SK-N-SH treated with all-trans-retinoic acid at 6 μM for 48 hours (cell line): ENCODE data around the gene SLC22A23.

Experiments
- ATAC-seq: fragments of 200-7000 bp; cut with Tn5 transposase; 3 replicates; pipeline ENCODE4 v1.9.1; 2020; ENCODE audit warnings: mild to moderate bottlenecking, moderate library complexity
- ARNTL ChIP-seq: fragments of 450-650 bp; formaldehyde crosslinking; IDR thresholded peaks from 2 replicates; pipeline ENCODE4 v1.5.0; 2020; ENCODE audit warnings: low read depth, mild to moderate bottlenecking, moderate library complexity, borderline replicate concordance
- BACH2 ChIP-seq: fragments of 250-450 bp; sonication (Bioruptor Pico); IDR thresholded peaks from 2 replicates; pipeline ENCODE4 v1.9.0; 2021; ENCODE audit warnings: mild to moderate bottlenecking, borderline replicate concordance
- CSDC2 ChIP-seq: fragments of 250-450 bp; sonication (Bioruptor Pico); IDR thresholded peaks from 2 replicates; pipeline ENCODE4 v1.5.0; 2020; ENCODE audit warnings: mild to moderate bottlenecking, moderate library complexity
- CSRNP3 ChIP-seq: fragments of 250-450 bp; sonication (Bioruptor Pico); IDR thresholded peaks from 2 replicates; pipeline ENCODE4 v1.5.1; 2021; ENCODE audit warnings: mild to moderate bottlenecking, moderate library complexity
- ESRRG ChIP-seq: fragments of 250-450 bp; sonication (Bioruptor Pico); IDR thresholded peaks from 2 replicates; pipeline ENCODE4 v1.6.1; 2021; ENCODE audit warnings: mild to moderate bottlenecking
- GLIS3 ChIP-seq: fragments of 250-450 bp; sonication (Bioruptor Pico); IDR thresholded peaks from 2 replicates; pipeline ENCODE4 v1.5.0; 2020; ENCODE audit warnings: mild to moderate bottlenecking, moderate library complexity
- ISL1 ChIP-seq: fragments of 250-450 bp; sonication (Bioruptor Pico); IDR thresholded peaks from 2 replicates; pipeline ENCODE4 v2.1.2; 2022; ENCODE audit warnings: mild to moderate bottlenecking, moderate library complexity
- OSR1 ChIP-seq: fragments of 250-450 bp; sonication (Bioruptor Pico); IDR thresholded peaks from 2 replicates; pipeline ENCODE4 v1.8.0; 2022; ENCODE audit warnings: moderate library complexity, mild to moderate bottlenecking, inconsistent platforms
- PPARA ChIP-seq: fragments of 250-450 bp; sonication (Bioruptor Pico); IDR thresholded peaks from 2 replicates; pipeline ENCODE4 v1.5.0; 2020; ENCODE audit warnings: mild to moderate bottlenecking, borderline replicate concordance
- SNAI2 ChIP-seq: fragments of 250-450 bp; sonication (Bioruptor Pico); IDR thresholded peaks from 2 replicates; pipeline ENCODE4 v1.5.0; 2020; ENCODE audit warnings: mild to moderate bottlenecking, moderate library complexity
- TCF4 ChIP-seq: fragments of 250-450 bp; sonication (Bioruptor Pico); IDR thresholded peaks from 2 replicates; pipeline ENCODE4 v1.8.0; 2021; ENCODE audit warnings: mild to moderate bottlenecking, moderate library complexity, borderline replicate concordance
- TOX ChIP-seq: fragments of 250-450 bp; sonication (Bioruptor Pico); IDR thresholded peaks from 2 replicates; pipeline ENCODE4 v1.8.0; 2021; ENCODE audit warnings: mild to moderate bottlenecking, moderate library complexity, borderline replicate concordance
- TSHZ2 ChIP-seq: fragments of 250-450 bp; sonication (Bioruptor Pico); IDR thresholded peaks from 2 replicates; pipeline ENCODE4 v1.5.0; 2020; ENCODE audit warnings: mild to moderate bottlenecking, moderate library complexity
- ZFP3 ChIP-seq: fragments of 250-450 bp; sonication (Bioruptor Pico); IDR thresholded peaks from 2 replicates; pipeline ENCODE4 v1.5.0; 2020; ENCODE audit warnings: mild to moderate bottlenecking, moderate library complexity
- ZFP30 ChIP-seq: fragments of 450-650 bp; formaldehyde crosslinking; IDR thresholded peaks from 2 replicates; pipeline ENCODE4 v1.5.0; 2022; ENCODE audit warnings: mild to moderate bottlenecking, moderate library complexity
- ZNF565 ChIP-seq: fragments of 450-650 bp; formaldehyde crosslinking; conservative IDR thresholded peaks from 2 replicates; pipeline ENCODE4 v1.5.0; 2020; ENCODE audit warnings: low read depth, mild to moderate bottlenecking, moderate library complexity
- ZNF70 ChIP-seq: fragments of 450-650 bp; formaldehyde crosslinking; IDR thresholded peaks from 2 replicates; pipeline ENCODE4 v1.5.0; 2020; ENCODE audit warnings: mild to moderate bottlenecking, moderate library complexity
- ZNF8 ChIP-seq: fragments of 450-650 bp; formaldehyde crosslinking; IDR thresholded peaks from 2 replicates; pipeline ENCODE4 v1.5.0; 2020; ENCODE audit warnings: mild to moderate bottlenecking, moderate library complexity
- TF ChIP-seq, protein P1 (sequence below): fragments of 250-450 bp; sonication (Bioruptor Pico); IDR thresholded peaks from 2 replicates; pipeline ENCODE4 v1.8.0; 2021; ENCODE audit warnings: low read depth, mild to moderate bottlenecking, moderate library complexity, borderline replicate concordance
- TF ChIP-seq, protein P2 (sequence below): fragments of 250-450 bp; sonication (Bioruptor Pico); IDR thresholded peaks from 2 replicates; pipeline ENCODE4 v1.5.1; 2020; ENCODE audit warnings: low read depth, mild to moderate bottlenecking, moderate library complexity
- TF ChIP-seq, protein P3 (sequence below): fragments of 250-450 bp; sonication (Bioruptor Pico); IDR thresholded peaks from 2 replicates; pipeline ENCODE4 v1.8.0; 2020; ENCODE audit warnings: mild to moderate bottlenecking, moderate library complexity, borderline replicate concordance

The SLC22A23 gene

GRCh38 chr6:3370361-3371221 is 86.3 kb downstream of the SLC22A23 start (continued):
- TF ChIP-seq, protein P1, sequence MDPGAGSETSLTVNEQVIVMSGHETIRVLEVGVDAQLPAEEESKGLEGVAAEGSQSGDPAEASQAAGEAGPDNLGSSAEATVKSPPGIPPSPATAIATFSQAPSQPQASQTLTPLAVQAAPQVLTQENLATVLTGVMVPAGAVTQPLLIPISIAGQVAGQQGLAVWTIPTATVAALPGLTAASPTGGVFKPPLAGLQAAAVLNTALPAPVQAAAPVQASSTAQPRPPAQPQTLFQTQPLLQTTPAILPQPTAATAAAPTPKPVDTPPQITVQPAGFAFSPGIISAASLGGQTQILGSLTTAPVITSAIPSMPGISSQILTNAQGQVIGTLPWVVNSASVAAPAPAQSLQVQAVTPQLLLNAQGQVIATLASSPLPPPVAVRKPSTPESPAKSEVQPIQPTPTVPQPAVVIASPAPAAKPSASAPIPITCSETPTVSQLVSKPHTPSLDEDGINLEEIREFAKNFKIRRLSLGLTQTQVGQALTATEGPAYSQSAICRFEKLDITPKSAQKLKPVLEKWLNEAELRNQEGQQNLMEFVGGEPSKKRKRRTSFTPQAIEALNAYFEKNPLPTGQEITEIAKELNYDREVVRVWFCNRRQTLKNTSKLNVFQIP (CRISPR knock-in tag), result no peak
- TF ChIP-seq ZFP30 (CRISPR knock-in tag) (no peak), TOX (no peak), ZNF70 (no peak)
- TF ChIP-seq, all 23 proteins: peak for 0

DNA sequence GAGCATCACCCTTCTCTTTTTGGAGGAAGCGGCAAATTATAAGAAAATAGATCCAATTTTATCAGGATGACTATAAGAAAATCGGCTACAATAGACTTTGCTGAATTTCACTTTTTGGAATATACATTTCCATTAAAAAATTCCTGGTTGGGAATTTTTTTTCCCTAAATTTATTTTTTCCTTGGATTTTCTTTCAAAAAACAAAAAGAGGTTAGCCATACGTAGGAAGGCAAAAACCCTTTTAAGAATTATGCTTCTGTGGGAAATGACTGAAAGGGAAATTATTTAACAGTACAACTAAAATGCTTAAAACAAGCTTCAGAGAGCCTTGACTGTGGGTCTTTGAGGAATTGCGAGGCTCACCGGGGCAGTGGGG is 86.9 kb downstream of the SLC22A23 start:
- TF ChIP-seq ZNF8 (CRISPR knock-in tag), result no peak
- TF ChIP-seq ZNF70, result no peak
- no peak for TF ChIP-seq BACH2 (CRISPR knock-in tag)
- no peak for TF ChIP-seq CSRNP3 (CRISPR knock-in tag)
- TF ChIP-seq ZNF565 (CRISPR knock-in tag), result no peak
- no peak for TF ChIP-seq OSR1 (CRISPR knock-in tag)
- no peak for TF ChIP-seq ARNTL (CRISPR knock-in tag)
- no peak for TF ChIP-seq ISL1 (CRISPR knock-in tag)
- TF ChIP-seq GLIS3, result no peak
- no peak for TF ChIP-seq TSHZ2 (CRISPR knock-in tag)
- TF ChIP-seq ZFP3, result no peak
- TF ChIP-seq ZFP30 (CRISPR knock-in tag), result no peak
- TF ChIP-seq, protein P2, sequence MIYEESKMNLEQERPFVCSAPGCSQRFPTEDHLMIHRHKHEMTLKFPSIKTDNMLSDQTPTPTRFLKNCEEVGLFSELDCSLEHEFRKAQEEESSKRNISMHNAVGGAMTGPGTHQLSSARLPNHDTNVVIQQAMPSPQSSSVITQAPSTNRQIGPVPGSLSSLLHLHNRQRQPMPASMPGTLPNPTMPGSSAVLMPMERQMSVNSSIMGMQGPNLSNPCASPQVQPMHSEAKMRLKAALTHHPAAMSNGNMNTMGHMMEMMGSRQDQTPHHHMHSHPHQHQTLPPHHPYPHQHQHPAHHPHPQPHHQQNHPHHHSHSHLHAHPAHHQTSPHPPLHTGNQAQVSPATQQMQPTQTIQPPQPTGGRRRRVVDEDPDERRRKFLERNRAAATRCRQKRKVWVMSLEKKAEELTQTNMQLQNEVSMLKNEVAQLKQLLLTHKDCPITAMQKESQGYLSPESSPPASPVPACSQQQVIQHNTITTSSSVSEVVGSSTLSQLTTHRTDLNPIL (CRISPR knock-in tag), result no peak
- no peak for TF ChIP-seq ESRRG
- no peak for TF ChIP-seq SNAI2 (CRISPR knock-in tag)
- no peak for TF ChIP-seq PPARA
- TF ChIP-seq, protein P1 (CRISPR knock-in tag), result no peak
- no peak for TF ChIP-seq CSDC2
- no peak for TF ChIP-seq TCF4 (CRISPR knock-in tag)
- TF ChIP-seq, protein P3, sequence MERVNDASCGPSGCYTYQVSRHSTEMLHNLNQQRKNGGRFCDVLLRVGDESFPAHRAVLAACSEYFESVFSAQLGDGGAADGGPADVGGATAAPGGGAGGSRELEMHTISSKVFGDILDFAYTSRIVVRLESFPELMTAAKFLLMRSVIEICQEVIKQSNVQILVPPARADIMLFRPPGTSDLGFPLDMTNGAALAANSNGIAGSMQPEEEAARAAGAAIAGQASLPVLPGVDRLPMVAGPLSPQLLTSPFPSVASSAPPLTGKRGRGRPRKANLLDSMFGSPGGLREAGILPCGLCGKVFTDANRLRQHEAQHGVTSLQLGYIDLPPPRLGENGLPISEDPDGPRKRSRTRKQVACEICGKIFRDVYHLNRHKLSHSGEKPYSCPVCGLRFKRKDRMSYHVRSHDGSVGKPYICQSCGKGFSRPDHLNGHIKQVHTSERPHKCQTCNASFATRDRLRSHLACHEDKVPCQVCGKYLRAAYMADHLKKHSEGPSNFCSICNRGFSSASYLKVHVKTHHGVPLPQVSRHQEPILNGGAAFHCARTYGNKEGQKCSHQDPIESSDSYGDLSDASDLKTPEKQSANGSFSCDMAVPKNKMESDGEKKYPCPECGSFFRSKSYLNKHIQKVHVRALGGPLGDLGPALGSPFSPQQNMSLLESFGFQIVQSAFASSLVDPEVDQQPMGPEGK (CRISPR knock-in tag), result no peak
- TF ChIP-seq, all 23 proteins: peak for 0
- no peak for ATAC-seq
